ENCODE measurements around the gene CCNY. TPM values are rescaled to one million over a fixed set of nuclear protein-coding genes. Genes with fewer than 3 reads are reported as not detected.

CCNY gene
- total RNA-seq (2022; extraction: Qiagen RNA extraction), result 45.6 to 64.8 TPM (median 52.8 TPM) in 5 replicates

GRCh38 chr10:35336084-35336831, at the start of gene CCNY:
Gene CCNY (plus strand): TSS chr10:35336509. CDS start chr10:35337054, 545 bp downstream.

GRCh38 chr10:35605191-35605590, 268.9 kb downstream of the CCNY start, which contains the start of gene GJD4:
Gene GJD4 (plus strand): TSS chr10:35605341. CDS start chr10:35605568, 227 bp downstream.

Other genes with a start within 250 kb of the CCNY start
- 21.1 to 27.7 TPM (median 23.6 TPM) in 5 replicates for gene CUL2, start 246.2 kb upstream of the CCNY start, total RNA-seq (2022; extraction: Qiagen RNA extraction)
- 30.2 to 33.6 TPM (median 33.1 TPM) in 5 replicates for gene CREM, start 209.7 kb upstream of the CCNY start, total RNA-seq (2022; extraction: Qiagen RNA extraction)